Mesenchymal stem cell (in vitro differentiated cells and primary cell): ENCODE results near the gene ANTXR2.

ENCODE experiments used
- DNase-seq: peaks from one replicate; pipeline ENCODE4 v3.0.0-alpha.2; 2013
- H2AFZ ChIP-seq: one replicate; pipeline ENCODE4 v1.6.1; 2013; ENCODE audit warnings: low read depth, mild to moderate bottlenecking, control low read depth, inconsistent platforms, low read length, moderate library complexity
- H2AK5ac ChIP-seq: 2 replicates; pipeline ENCODE4 v1.6.1; 2013; ENCODE audit warnings: low read length, moderate library complexity, mild to moderate bottlenecking, inconsistent platforms; ENCODE audit not compliant: severe bottlenecking
- H2BK120ac ChIP-seq: one replicate; pipeline ENCODE4 v1.6.1; 2013; ENCODE audit warnings: low read depth, mild to moderate bottlenecking, inconsistent platforms, low read length, moderate library complexity
- H2BK12ac ChIP-seq, 2 experiments: one replicate each; pipeline ENCODE4 v1.6.1; 2013; ENCODE audit warnings: inconsistent platforms in 2 of 2, low read length in 2 of 2, mild to moderate bottlenecking in 2 of 2, moderate library complexity in 2 of 2, control low read depth in 1 of 2
- H2BK15ac ChIP-seq: one replicate; pipeline ENCODE4 v1.6.1; 2013; ENCODE audit warnings: mild to moderate bottlenecking, low read depth, inconsistent platforms; ENCODE audit not compliant: poor library complexity, severe bottlenecking
- H2BK5ac ChIP-seq: 2 replicates; pipeline ENCODE4 v1.6.1; 2013; ENCODE audit warnings: low read depth, mild to moderate bottlenecking, low read length, control low read depth, inconsistent platforms; ENCODE audit not compliant: poor library complexity, severe bottlenecking
- H3K14ac ChIP-seq, 2 experiments: one replicate each; pipeline ENCODE4 v1.6.1; 2013; ENCODE audit warnings: inconsistent platforms in 2 of 2, low read length in 2 of 2, control low read depth in 1 of 2, mild to moderate bottlenecking in 1 of 2, moderate library complexity in 1 of 2
- H3K18ac ChIP-seq, 2 experiments: one replicate each; pipeline ENCODE4 v1.6.1; 2013; ENCODE audit warnings: inconsistent platforms in 2 of 2, low read length in 2 of 2, control low read depth in 1 of 2, low read depth in 1 of 2, mild to moderate bottlenecking in 1 of 2
- H3K23ac ChIP-seq, 2 experiments: one replicate each; pipeline ENCODE4 v1.6.1; 2013; ENCODE audit warnings: inconsistent platforms in 2 of 2, low read length in 2 of 2, mild to moderate bottlenecking in 2 of 2, moderate library complexity in 2 of 2, control low read depth in 1 of 2
- H3K27ac ChIP-seq: 2 replicates; pipeline ENCODE4 v1.5.1; 2013; ENCODE audit warnings: mild to moderate bottlenecking, moderate library complexity, low read length, control low read depth, inconsistent platforms; ENCODE audit not compliant: poor library complexity, severe bottlenecking
- H3K27me3 ChIP-seq, 2 experiments: 2 replicates each; pipeline versions ENCODE4 v1.6.1 to v1.7.0; 2013; ENCODE audit warnings: low read length in 2 of 2, mild to moderate bottlenecking in 2 of 2, moderate library complexity in 2 of 2, control low read depth in 1 of 2, inconsistent platforms in 1 of 2; ENCODE audit not compliant: control insufficient read depth in 1 of 2, insufficient read depth in 1 of 2
- H3K36me3 ChIP-seq, 2 experiments: 2 replicates each; pipeline versions ENCODE4 v1.6.1 to v1.7.0; 2013; ENCODE audit warnings: low read length in 2 of 2, control low read depth in 1 of 2, inconsistent platforms in 1 of 2, low read depth in 1 of 2, mild to moderate bottlenecking in 1 of 2; ENCODE audit not compliant: insufficient read depth in 2 of 2, control insufficient read depth in 1 of 2
- H3K4ac ChIP-seq, 2 experiments: one replicate each; pipeline ENCODE4 v1.6.1; 2013; ENCODE audit warnings: inconsistent platforms in 2 of 2, low read length in 2 of 2, mild to moderate bottlenecking in 2 of 2, moderate library complexity in 2 of 2, control low read depth in 1 of 2, low read depth in 1 of 2
- H3K4me1 ChIP-seq: 2 replicates; pipeline ENCODE4 v1.6.1; 2013; ENCODE audit warnings: low read depth, low read length, control low read depth; ENCODE audit not compliant: control insufficient read depth, insufficient read depth
- H3K4me2 ChIP-seq: 2 replicates; pipeline ENCODE4 v1.6.1; 2013; ENCODE audit warnings: low read length, mild to moderate bottlenecking, inconsistent platforms; ENCODE audit not compliant: poor library complexity, severe bottlenecking
- H3K4me3 ChIP-seq, 2 experiments: 2 replicates each; pipeline versions ENCODE4 v1.5.1 to v1.7.0; 2013; ENCODE audit warnings: low read length in 2 of 2, mild to moderate bottlenecking in 2 of 2, control low read depth in 1 of 2, low read depth in 1 of 2; ENCODE audit not compliant: insufficient read depth in 1 of 2
- H3K79me1 ChIP-seq: replicated peaks from 2 replicates; pipeline ENCODE4 v1.6.1; 2013; ENCODE audit warnings: mild to moderate bottlenecking, control low read depth, low read length, inconsistent platforms; ENCODE audit not compliant: poor library complexity, severe bottlenecking
- H3K9ac ChIP-seq: 2 replicates; pipeline ENCODE4 v1.7.0; 2013; ENCODE audit warnings: mild to moderate bottlenecking, low read length, moderate library complexity
- H3K9me3 ChIP-seq: 2 replicates; pipeline ENCODE4 v1.7.0; 2013; ENCODE audit warnings: mild to moderate bottlenecking, low read length; ENCODE audit not compliant: control insufficient read depth
- H4K8ac ChIP-seq: one replicate; pipeline ENCODE4 v1.6.1; 2013; ENCODE audit warnings: inconsistent platforms, mild to moderate bottlenecking, low read length, moderate library complexity
- H4K91ac ChIP-seq: one replicate; pipeline ENCODE4 v1.6.1; 2013; ENCODE audit warnings: mild to moderate bottlenecking, low read length, inconsistent platforms
- WGBS: methylation state at CpG from one replicate; pipeline ENCODE4 v1.1.7; 2013; ENCODE audit warnings: mixed read lengths; 5-methylcytosine and 5-hydroxymethylcytosine counted together

Gene ANTXR2

GRCh38 chr4:79905212-79905611 lies 167.8 kb downstream of the ANTXR2 start:
- Histone ChIP-seq H3K36me3 (peaks cover 4 to 81% of the 10 kb centered on the region in 2 experiments), H4K8ac (no peak overlapping the region), H2BK5ac (no peak overlapping the region), H3K9me3 (no peaks in the 10 kb centered on the region), H2BK120ac (no peak overlapping the region), H3K23ac (no peak overlapping the region), H3K27ac (no peak overlapping the region), H2BK12ac (no peak overlapping the region), H3K4ac (no peak overlapping the region), H2BK15ac (no peak overlapping the region), H3K4me2 (no peak overlapping the region), H3K4me3 (no peak overlapping the region), H3K9ac (no peak overlapping the region), H2AFZ (no peak overlapping the region), H2AK5ac (no peak overlapping the region), H3K79me1 (peaks cover 2% of the 10 kb centered on the region), H4K91ac (no peak overlapping the region), H3K4me1 (no peaks in the 10 kb centered on the region), H3K14ac (no peak overlapping the region), H3K27me3 (no peaks in the 10 kb centered on the region), H3K18ac (no peak overlapping the region)
- DNase-seq = no peak

GRCh38 chr4:79904331-79904730 lies 168.7 kb downstream of the ANTXR2 start:
- Histone ChIP-seq H3K4me2 (no peak overlapping the region), H2BK120ac (no peak overlapping the region), H3K9me3 (no peaks in the 10 kb centered on the region), H2BK5ac (no peak overlapping the region), H4K91ac (no peak overlapping the region), H3K79me1 (peaks cover 2% of the 10 kb centered on the region), H3K4me3 (no peak overlapping the region), H3K27me3 (no peaks in the 10 kb centered on the region), H2AK5ac (no peak overlapping the region), H4K8ac (no peak overlapping the region), H3K18ac (no peak overlapping the region), H3K36me3 (peaks cover 4 to 78% of the 10 kb centered on the region in 2 experiments), H3K23ac (no peak overlapping the region), H2BK12ac (no peak overlapping the region), H2BK15ac (no peak overlapping the region), H3K9ac (no peak overlapping the region), H3K4ac (no peak overlapping the region), H3K14ac (no peak overlapping the region), H3K27ac (no peak overlapping the region), H3K4me1 (no peaks in the 10 kb centered on the region), H2AFZ (no peak overlapping the region)
- no CpG with 5 or more reads among the region's 1 CpG for WGBS
- no peak for DNase-seq

- Histone ChIP-seq H2AK5ac (no peak overlapping the region), H2BK12ac (no peak overlapping the region), H2AFZ (no peak overlapping the region), H3K23ac (no peak overlapping the region), H3K27me3 (no peaks in the 10 kb centered on the region), H3K9me3 (no peaks in the 10 kb centered on the region), H3K79me1 (no peaks in the 10 kb centered on the region), H2BK120ac (no peak overlapping the region), H2BK15ac (no peak overlapping the region), H3K4me1 (no peaks in the 10 kb centered on the region), H4K91ac (no peak overlapping the region), H3K14ac (no peak overlapping the region), H2BK5ac (no peak overlapping the region), H3K18ac (no peak overlapping the region), H3K4me2 (no peak overlapping the region), H3K4ac (no peak overlapping the region), H3K9ac (no peak overlapping the region), H3K4me3 (no peak overlapping the region), H3K27ac (no peak overlapping the region), H4K8ac (no peak overlapping the region), H3K36me3 (peaks cover 0 to 37% of the 10 kb centered on the region in 2 experiments)
- DNase-seq = no peak
- 100% methylated on average over 1 of the region's 2 CpGs for WGBS
These were observed 172.8 kb downstream of the ANTXR2 start for GRCh38 chr4:79900182-79900581.

- H3K27me3 ChIP-seq = no peaks in the 10 kb centered on the region
- H3K14ac ChIP-seq = no peak overlapping the region
These were observed 173.5 kb downstream of the ANTXR2 start for GRCh38 chr4:79899481-79899880.

More at GRCh38 chr4:79899481-79899880, 173.5 kb downstream of the ANTXR2 start:
- H3K23ac ChIP-seq = no peak overlapping the region
- H3K4me1 ChIP-seq = no peaks in the 10 kb centered on the region
- H4K91ac ChIP-seq = no peak overlapping the region
- no peaks in the 10 kb centered on the region for H3K9me3 ChIP-seq
- H3K18ac ChIP-seq = no peak overlapping the region
- H2BK120ac ChIP-seq = no peak overlapping the region
- no peak overlapping the region for H2BK12ac ChIP-seq
- no peaks in the 10 kb centered on the region for H3K79me1 ChIP-seq
- no peak overlapping the region for H4K8ac ChIP-seq
- H2AK5ac ChIP-seq = no peak overlapping the region
- no peak overlapping the region for H3K4me3 ChIP-seq
- H3K4ac ChIP-seq = no peak overlapping the region
- no peak overlapping the region for H2BK5ac ChIP-seq
- no peak overlapping the region for H2BK15ac ChIP-seq
- 98% methylated on average over 3 of the region's 4 CpGs for WGBS
- no peak for DNase-seq
- no peak overlapping the region for H3K27ac ChIP-seq
- H3K36me3 ChIP-seq = peaks cover 0 to 30% of the 10 kb centered on the region in 2 experiments
- no peak overlapping the region for H2AFZ ChIP-seq
- no peak overlapping the region for H3K9ac ChIP-seq
- no peak overlapping the region for H3K4me2 ChIP-seq
